ENCODE results near the gene ZFP36. TPM values are rescaled to one million over a fixed set of nuclear protein-coding genes. Genes with fewer than 3 reads are reported as not detected.

ZFP36 gene
- total RNA-seq, 1 experiment from 2014 or later = 17.3 TPM

DNA sequence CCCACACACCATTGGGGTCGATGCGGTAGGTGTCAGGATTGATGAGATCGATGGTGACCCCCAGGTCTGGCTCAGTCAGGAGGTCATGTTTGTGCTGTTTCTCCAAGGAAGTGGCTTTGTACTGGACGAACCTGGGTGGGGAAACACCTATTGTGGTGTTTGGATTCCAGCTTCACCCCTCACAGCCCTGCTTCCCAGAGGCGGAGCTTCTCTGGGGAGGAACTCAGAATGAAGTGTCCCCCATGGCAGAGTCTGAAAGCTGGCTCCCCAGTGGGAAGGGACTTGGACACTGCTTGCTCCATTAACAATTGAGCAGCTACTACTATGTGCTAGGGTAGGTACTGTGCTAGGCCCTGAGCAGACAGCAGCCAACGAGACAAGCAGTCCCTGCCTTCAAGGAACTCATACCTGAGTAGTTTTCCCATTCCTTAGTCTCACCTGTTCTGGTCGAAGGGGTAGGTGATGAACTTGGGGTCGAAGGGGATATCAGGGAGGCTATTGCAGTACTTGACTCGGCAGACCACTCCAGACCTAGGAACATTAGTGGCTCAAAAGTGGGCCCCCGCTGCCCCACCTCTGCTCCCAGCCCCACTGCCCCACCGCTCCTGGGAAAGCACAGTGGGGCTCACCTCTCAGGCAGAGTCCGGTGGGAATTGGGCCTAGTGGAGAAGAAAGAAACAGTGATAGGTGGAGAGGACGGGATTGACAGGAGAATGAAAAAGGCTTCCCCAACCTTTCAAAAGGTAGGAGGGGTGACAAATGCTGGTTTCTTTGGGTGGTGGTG lies 16.8 kb upstream of the ZFP36 start:
- POLR2A ChIA-PET = interaction anchor here (0.8 to 2.0 kb wide), 2 partner anchors 46 to 87 kb away, joined by 4 to 17 read pairs; partner anchors contain the start of gene RPS16
- H3K27me3 Mint-ChIP-seq (ENCODE audit: low read depth) = no peaks in the 10 kb centered on the region; the same call in 1 of the 2 replicates
- H3K27ac Mint-ChIP-seq = peak overlapping the region; percentile 99
- H3K9me3 Mint-ChIP-seq = no peaks in the 10 kb centered on the region
- H3K4me3 Mint-ChIP-seq = peak overlapping the region; percentile 100
- ATAC-seq (no peak), DNase-seq (ENCODE audit: low spot score) (no peak)
- H3K36me3 Mint-ChIP-seq = peaks cover 48% of the 10 kb centered on the region
- no peak for TF ChIP-seq CREB1 (CRISPR knock-in tag; IDR thresholded peaks at IDR 0.05)
- TF ChIP-seq ZNF219 (CRISPR knock-in tag; IDR thresholded peaks at IDR 0.05; ENCODE audit: borderline replicate concordance) = no peak
- TF ChIP-seq MXD4 (CRISPR knock-in tag; IDR thresholded peaks at IDR 0.05; ENCODE audit: borderline replicate concordance) = no peak
- TF ChIP-seq, protein P1, sequence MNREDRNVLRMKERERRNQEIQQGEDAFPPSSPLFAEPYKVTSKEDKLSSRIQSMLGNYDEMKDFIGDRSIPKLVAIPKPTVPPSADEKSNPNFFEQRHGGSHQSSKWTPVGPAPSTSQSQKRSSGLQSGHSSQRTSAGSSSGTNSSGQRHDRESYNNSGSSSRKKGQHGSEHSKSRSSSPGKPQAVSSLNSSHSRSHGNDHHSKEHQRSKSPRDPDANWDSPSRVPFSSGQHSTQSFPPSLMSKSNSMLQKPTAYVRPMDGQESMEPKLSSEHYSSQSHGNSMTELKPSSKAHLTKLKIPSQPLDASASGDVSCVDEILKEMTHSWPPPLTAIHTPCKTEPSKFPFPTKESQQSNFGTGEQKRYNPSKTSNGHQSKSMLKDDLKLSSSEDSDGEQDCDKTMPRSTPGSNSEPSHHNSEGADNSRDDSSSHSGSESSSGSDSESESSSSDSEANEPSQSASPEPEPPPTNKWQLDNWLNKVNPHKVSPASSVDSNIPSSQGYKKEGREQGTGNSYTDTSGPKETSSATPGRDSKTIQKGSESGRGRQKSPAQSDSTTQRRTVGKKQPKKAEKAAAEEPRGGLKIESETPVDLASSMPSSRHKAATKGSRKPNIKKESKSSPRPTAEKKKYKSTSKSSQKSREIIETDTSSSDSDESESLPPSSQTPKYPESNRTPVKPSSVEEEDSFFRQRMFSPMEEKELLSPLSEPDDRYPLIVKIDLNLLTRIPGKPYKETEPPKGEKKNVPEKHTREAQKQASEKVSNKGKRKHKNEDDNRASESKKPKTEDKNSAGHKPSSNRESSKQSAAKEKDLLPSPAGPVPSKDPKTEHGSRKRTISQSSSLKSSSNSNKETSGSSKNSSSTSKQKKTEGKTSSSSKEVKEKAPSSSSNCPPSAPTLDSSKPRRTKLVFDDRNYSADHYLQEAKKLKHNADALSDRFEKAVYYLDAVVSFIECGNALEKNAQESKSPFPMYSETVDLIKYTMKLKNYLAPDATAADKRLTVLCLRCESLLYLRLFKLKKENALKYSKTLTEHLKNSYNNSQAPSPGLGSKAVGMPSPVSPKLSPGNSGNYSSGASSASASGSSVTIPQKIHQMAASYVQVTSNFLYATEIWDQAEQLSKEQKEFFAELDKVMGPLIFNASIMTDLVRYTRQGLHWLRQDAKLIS (CRISPR knock-in tag; IDR thresholded peaks at IDR 0.05; ENCODE audit: borderline replicate concordance) = no peak
- TF ChIP-seq MLX (CRISPR knock-in tag; IDR thresholded peaks at IDR 0.05) = no peak
- TF ChIP-seq, protein P2, sequence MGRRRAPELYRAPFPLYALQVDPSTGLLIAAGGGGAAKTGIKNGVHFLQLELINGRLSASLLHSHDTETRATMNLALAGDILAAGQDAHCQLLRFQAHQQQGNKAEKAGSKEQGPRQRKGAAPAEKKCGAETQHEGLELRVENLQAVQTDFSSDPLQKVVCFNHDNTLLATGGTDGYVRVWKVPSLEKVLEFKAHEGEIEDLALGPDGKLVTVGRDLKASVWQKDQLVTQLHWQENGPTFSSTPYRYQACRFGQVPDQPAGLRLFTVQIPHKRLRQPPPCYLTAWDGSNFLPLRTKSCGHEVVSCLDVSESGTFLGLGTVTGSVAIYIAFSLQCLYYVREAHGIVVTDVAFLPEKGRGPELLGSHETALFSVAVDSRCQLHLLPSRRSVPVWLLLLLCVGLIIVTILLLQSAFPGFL (CRISPR knock-in tag; IDR thresholded peaks at IDR 0.05; ENCODE audit: borderline replicate concordance) = no peak
- no peak for TF ChIP-seq JAZF1 (CRISPR knock-in tag; IDR thresholded peaks at IDR 0.05)
- peaks cover 21% of the 10 kb centered on the region for H3K4me1 Mint-ChIP-seq
- CTCF ChIA-PET = interaction anchor here (1.6 kb wide), 1 partner anchor 84 kb away, joined by 6 read pairs; no protein-coding TSS in a partner anchor

GRCh38 chr19:39390451-39390750 lies 16.2 kb upstream of the ZFP36 start:
- Mint-ChIP-seq H3K4me1 (peaks cover 17% of the 10 kb centered on the region), H3K4me3 (peak overlapping the region; percentile 100), H3K36me3 (peaks cover 54% of the 10 kb centered on the region), H3K27me3 (ENCODE audit: low read depth) (no peaks in the 10 kb centered on the region; the same call in 1 of the 2 replicates), H3K27ac (peak overlapping the region; percentile 99), H3K9me3 (no peaks in the 10 kb centered on the region)
- no peak for TF ChIP-seq PRRX2 (CRISPR knock-in tag; IDR thresholded peaks at IDR 0.05)
- TF ChIP-seq EMX1 (CRISPR knock-in tag; IDR thresholded peaks at IDR 0.05) = 0 out of 2 replicates have a peak, but pooled peaks have one; percentile 10
- no peak for DNase-seq (ENCODE audit: low spot score)
- ChIA-PET CTCF (interaction anchor here (1.6 to 2.3 kb wide), 3 partner anchors 11 to 84 kb away, joined by 6 to 17 read pairs (median 9); partner anchors contain the start of gene PLEKHG2), POLR2A (interaction anchor here (0.8 to 2.1 kb wide), 9 partner anchors 12 to 90 kb away, joined by 3 to 25 read pairs (median 4); partner anchors contain the start of genes PLEKHG2, RPS16 and TIMM50)
- no peak for ATAC-seq

DNA sequence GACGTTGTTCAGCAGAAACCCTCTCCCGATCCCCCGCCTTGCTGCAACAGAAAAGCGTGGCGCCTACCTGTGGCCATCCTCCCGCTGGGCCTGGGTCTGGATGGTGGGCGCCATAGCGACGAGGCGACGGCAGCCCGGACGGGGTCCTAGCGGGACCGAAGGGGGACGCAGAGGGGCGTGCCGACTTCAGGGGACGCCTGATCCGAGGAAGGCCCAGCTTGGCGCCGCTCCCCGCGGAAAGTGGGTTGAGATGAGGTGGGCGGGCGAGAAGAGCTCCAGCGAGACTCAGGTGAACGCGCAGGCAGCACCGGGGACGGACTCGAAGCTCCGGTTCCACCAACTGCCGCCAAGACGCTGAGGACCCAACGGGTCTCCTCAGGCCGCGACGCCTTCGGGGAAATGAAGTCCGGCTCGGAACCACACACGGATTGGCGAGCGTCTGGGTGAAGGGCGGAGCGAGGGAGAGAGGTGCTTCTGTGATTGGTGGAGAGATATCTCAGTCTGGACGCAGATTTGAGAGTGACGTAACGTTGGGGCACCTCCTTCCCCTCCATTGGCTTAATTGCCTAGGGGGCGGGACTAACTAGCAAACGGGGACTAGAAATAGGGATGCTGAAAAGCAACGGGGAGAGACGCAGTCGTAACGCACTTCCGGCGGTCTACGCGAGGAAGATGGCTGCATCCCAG lies 15.8 kb upstream of the ZFP36 start, which contains the start of the genes MED29 and PAF1:
Gene MED29 (plus strand): TSS at position 628 of the 687 bp plus-strand sequence. CDS start 45 bp downstream, at position 673.
Gene PAF1 (minus strand): TSS at position 356 of the 687 bp plus-strand sequence. CDS start 242 bp downstream, at position 114.
- ATAC-seq (peak; percentile 96), DNase-seq (ENCODE audit: low spot score) (peak; percentile 96)
- ChIA-PET CTCF (interaction anchor here (0.8 to 2.3 kb wide), 10 partner anchors 10 to 142 kb away, joined by 3 to 17 read pairs (median 4); partner anchors contain the start of genes EID2B, PLEKHG2 and SAMD4B), POLR2A (interaction anchor here (0.6 to 2.1 kb wide), 16 partner anchors 11 to 744 kb away, joined by 3 to 25 read pairs (median 4); partner anchors contain the start of genes ACTN4, PLEKHG2, RPS16 and SAMD4B)
- Mint-ChIP-seq H3K4me1 (peaks cover 14% of the 10 kb centered on the region), H3K27me3 (ENCODE audit: low read depth) (no peaks in the 10 kb centered on the region; the same call in 1 of the 2 replicates), H3K36me3 (peaks cover 53% of the 10 kb centered on the region), H3K27ac (peak within 1 kb of the TSS; percentile 99), H3K9me3 (no peaks in the 10 kb centered on the region), H3K4me3 (peak within 1 kb of the TSS; percentile 100)
- TF ChIP-seq SMAD3 (CRISPR knock-in tag; IDR thresholded peaks at IDR 0.05; ENCODE audit: borderline replicate concordance) (0 out of 2 replicates have a peak, but pooled peaks have one; percentile 57), CREB1 (CRISPR knock-in tag; IDR thresholded peaks at IDR 0.05) (0 out of 2 replicates have a peak, but pooled peaks have one; percentile 25), ZNF317 (CRISPR knock-in tag; IDR thresholded peaks at IDR 0.05; ENCODE audit: borderline replicate concordance, low read depth) (no peak), SOX15 (CRISPR knock-in tag; IDR thresholded peaks at IDR 0.05) (no peak), ZNF396 (CRISPR knock-in tag; IDR thresholded peaks at IDR 0.05; ENCODE audit: borderline replicate concordance) (no peak), MLX (CRISPR knock-in tag; IDR thresholded peaks at IDR 0.05) (no peak)
- TF ChIP-seq, protein P3, sequence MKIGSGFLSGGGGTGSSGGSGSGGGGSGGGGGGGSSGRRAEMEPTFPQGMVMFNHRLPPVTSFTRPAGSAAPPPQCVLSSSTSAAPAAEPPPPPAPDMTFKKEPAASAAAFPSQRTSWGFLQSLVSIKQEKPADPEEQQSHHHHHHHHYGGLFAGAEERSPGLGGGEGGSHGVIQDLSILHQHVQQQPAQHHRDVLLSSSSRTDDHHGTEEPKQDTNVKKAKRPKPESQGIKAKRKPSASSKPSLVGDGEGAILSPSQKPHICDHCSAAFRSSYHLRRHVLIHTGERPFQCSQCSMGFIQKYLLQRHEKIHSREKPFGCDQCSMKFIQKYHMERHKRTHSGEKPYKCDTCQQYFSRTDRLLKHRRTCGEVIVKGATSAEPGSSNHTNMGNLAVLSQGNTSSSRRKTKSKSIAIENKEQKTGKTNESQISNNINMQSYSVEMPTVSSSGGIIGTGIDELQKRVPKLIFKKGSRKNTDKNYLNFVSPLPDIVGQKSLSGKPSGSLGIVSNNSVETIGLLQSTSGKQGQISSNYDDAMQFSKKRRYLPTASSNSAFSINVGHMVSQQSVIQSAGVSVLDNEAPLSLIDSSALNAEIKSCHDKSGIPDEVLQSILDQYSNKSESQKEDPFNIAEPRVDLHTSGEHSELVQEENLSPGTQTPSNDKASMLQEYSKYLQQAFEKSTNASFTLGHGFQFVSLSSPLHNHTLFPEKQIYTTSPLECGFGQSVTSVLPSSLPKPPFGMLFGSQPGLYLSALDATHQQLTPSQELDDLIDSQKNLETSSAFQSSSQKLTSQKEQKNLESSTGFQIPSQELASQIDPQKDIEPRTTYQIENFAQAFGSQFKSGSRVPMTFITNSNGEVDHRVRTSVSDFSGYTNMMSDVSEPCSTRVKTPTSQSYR (CRISPR knock-in tag; IDR thresholded peaks at IDR 0.05) = peak; percentile 38; the same call in 1 of the 2 replicates
